Adrenal gland (tissue), 12 donors: Measurements from ENCODE around the gene SUMO2. TPM values are rescaled to one million over a fixed set of nuclear protein-coding genes. Genes with fewer than 3 reads are reported as not detected.
"Not testable (repeated sequence)": the region's sequence is repeated elsewhere in the genome, so short reads cannot be mapped to it uniquely, and the experiment has no call there.

Experiments used
- DNase-seq, 7 donors: peaks; one replicate each; pipeline ENCODE4 v3.0.0-alpha.2; 2019 to 2020
- H3K27ac ChIP-seq, 5 donors: fragments of 200-600 bp; sonication (generic) in 4 of 5; 1 replicate in 3 of 5; 2 replicates in 2 of 5; pipeline versions ENCODE4 v1.5.1 to v1.8.0; 2016 to 2020; ENCODE audit warnings: mild to moderate bottlenecking in 1 of 5
- H3K27me3 ChIP-seq: fragments of 200-600 bp; 2 replicates; pipeline ENCODE4 v1.8.0; 2021
- H3K36me3 ChIP-seq, 2 donors: fragments of 200-600 bp; replicated peaks in 1 of 2; 1 replicate in 1 of 2; 2 replicates in 1 of 2; pipeline versions ENCODE4 v1.5.1 to v1.8.0; 2018 to 2022
- H3K4me1 ChIP-seq, 2 donors: fragments of 200-600 bp; replicated peaks in 1 of 2; 1 replicate in 1 of 2; 2 replicates in 1 of 2; pipeline versions ENCODE4 v1.5.1 to v1.8.0; 2018 to 2021
- H3K4me3 ChIP-seq, 4 donors: fragments of 200-600 bp; sonication (generic) in 3 of 4; one replicate each; pipeline ENCODE4 v1.5.1; 2016 to 2018
- H3K9me3 ChIP-seq, 3 donors: fragments of 200-600 bp; sonication (generic) in 1 of 3; replicated peaks in 1 of 3; 1 replicate in 2 of 3; 2 replicates in 1 of 3; pipeline versions ENCODE4 v1.5.1 to v1.8.0; 2016 to 2021
- CTCF ChIP-seq, 6 experiments: fragments of 450-650 bp in 4 of 6; fragments of 200-600 bp in 2 of 6; sonication (generic) in 1 of 6; IDR thresholded peaks; 1 replicate in 5 of 6; 2 replicates in 1 of 6; pipeline versions ENCODE4 v1.5.1 to v1.8.0; 2016 to 2021; ENCODE audit warnings: antibody characterized with exemption in 6 of 6, mild to moderate bottlenecking in 2 of 6, moderate library complexity in 1 of 6
- POLR2A ChIP-seq, 2 donors: fragments of 450-650 bp; IDR thresholded peaks; one replicate each; pipeline ENCODE4 v1.6.1; 2017; ENCODE audit warnings: antibody characterized with exemption in 2 of 2, mild to moderate bottlenecking in 2 of 2, moderate library complexity in 1 of 2
- WGBS, 4 donors: extraction: QIAGEN DNeasy Blood & Tissue Kit in 2 of 4; methylation state at CpG; one replicate each; pipeline versions ENCODE4 v1.1.5 to v1.1.7; 2013 to 2017; 5-methylcytosine and 5-hydroxymethylcytosine counted together
- intact Hi-C, 2 donors: fragments of 100-400 bp; cut with DNase I; formaldehyde crosslinking; loops; one replicate each; pipeline versions ENCODE4 v1.14.1 to v1.15.0; 2022 to 2023
- polyA plus RNA-seq, 3 donors: library from polyadenylated mRNA; stranded (reverse); fragments of 200-250 nt in 2 of 3; fragments of 350-450 nt in 1 of 3; fragmentation: Illumina TruSeq in 1 of 3; extraction: RNeasy Lipid Tissue Mini Kit (QIAGEN cat#74804) in 1 of 3; gene quantifications; one replicate each; pipeline ENCODE4 v1.2.3, GENCODE V29; 2013 to 2014
- total RNA-seq, 9 donors: library from RNA; depleted of rRNA in 4 of 9; stranded (reverse); fragments of >200 nt in 4 of 9; fragments of 120-200 nt in 1 of 9; fragmentation: NEBNext Ultra II Directional in 1 of 9; extraction: Animal tissue kit (Norgen Biotek cat#: 25700) in 1 of 9; gene quantifications; one replicate each; pipeline versions ENCODE4 v1.1.0 to v1.2.4, GENCODE V29; 2013 to 2023
- donor health status: healthy with polysubstance abuse.
- donor health status: Bipolar disorder and iron deficiency.
- donor health status: DM: yes; HTN: yes; CAD: no.
- donor health status: DM: no; HTN: no; CAD: no.
- donor health status: DM: no; HTN: no; CAD: no.
- donor health status: DM: yes; HTN: yes; CAD: no.

SUMO2 gene
- total and polyA plus RNA-seq, 12 donors = 54.9 to 371 (median 215) TPM

GRCh38 chr17:75146592-75146991 lies 36.2 kb downstream of the SUMO2 start:
- 41 to 57% (median 51%) methylated on average over 3 of the region's 3 CpGs for WGBS, 4 donors
- no peaks in the 10 kb centered on the region for H3K27me3 ChIP-seq
- no peak overlapping the region for H3K4me3 ChIP-seq
- no peak for DNase-seq
- no peaks in the 10 kb centered on the region for H3K9me3 ChIP-seq
- intact Hi-C loops = no loop called here
- TF ChIP-seq CTCF (IDR thresholded peaks at IDR 0.05) (no peak), POLR2A (IDR thresholded peaks at IDR 0.05) (no peak)
- peaks cover 0 to 31% of the 10 kb centered on the region in 2 donors for H3K36me3 ChIP-seq
- peaks cover 0 to 3% of the 10 kb centered on the region in 2 donors for H3K4me1 ChIP-seq
- peak overlapping the region in 1 of 5 donors; percentile 50 for H3K27ac ChIP-seq

GRCh38 chr17:75144816-75145512 lies 37.8 kb downstream of the SUMO2 start:
- Histone ChIP-seq H3K27ac (peak overlapping the region in 1 of 5 donors; percentile 1), H3K27me3 (no peaks in the 10 kb centered on the region), H3K9me3 (no peaks in the 10 kb centered on the region), H3K4me1 (peaks cover 0 to 3% of the 10 kb centered on the region in 2 donors), H3K4me3 (no peak overlapping the region), H3K36me3 (peaks cover 0 to 31% of the 10 kb centered on the region in 2 donors)
- TF ChIP-seq POLR2A (IDR thresholded peaks at IDR 0.05) (no peak), CTCF (IDR thresholded peaks at IDR 0.05) (no peak)
- 84 to 90% (median 89%) methylated on average over 10 to 11 of the region's 11 CpGs for WGBS, 4 donors
- DNase-seq = peak in 1 of 7 donors; percentile 14
- intact Hi-C loops = no loop called here

GRCh38 chr17:75142236-75142971 lies 40.4 kb downstream of the SUMO2 start:
- Histone ChIP-seq H3K4me3 (no peak overlapping the region), H3K27me3 (no peaks in the 10 kb centered on the region), H3K9me3 (no peaks in the 10 kb centered on the region), H3K27ac (no peak overlapping the region), H3K36me3 (peaks cover 0 to 32% of the 10 kb centered on the region in 2 donors), H3K4me1 (no peaks in the 10 kb centered on the region)
- no peak for DNase-seq
- no peak for TF ChIP-seq POLR2A (IDR thresholded peaks at IDR 0.05)
- TF ChIP-seq CTCF (IDR thresholded peaks at IDR 0.05) = no peak
- intact Hi-C loops = no loop called here
- 89 to 94% (median 90%) methylated on average over 12 to 13 of the region's 13 CpGs for WGBS, 4 donors

DNA sequence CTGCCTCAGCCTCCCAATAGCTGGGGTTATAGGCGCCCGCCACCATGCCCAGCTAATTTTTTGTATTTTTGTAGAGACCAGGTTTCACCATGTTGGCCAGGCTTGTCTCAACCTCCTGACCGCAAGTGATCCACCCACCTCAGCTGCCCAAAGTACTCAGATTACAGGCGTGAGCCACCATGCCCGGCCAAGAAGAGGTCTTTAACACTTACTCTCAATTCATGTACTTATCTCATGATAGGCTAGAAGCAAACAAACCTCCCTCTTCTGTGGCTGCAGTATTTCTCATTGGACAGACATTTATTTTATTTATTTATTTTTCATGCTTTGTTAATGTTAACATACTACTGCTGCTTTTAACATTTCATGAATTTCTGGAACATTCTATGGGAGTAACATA lies 44.2 kb downstream of the SUMO2 start:
- no peaks in the 10 kb centered on the region for H3K9me3 ChIP-seq
- no peak for TF ChIP-seq POLR2A (IDR thresholded peaks at IDR 0.05)
- no peak for TF ChIP-seq CTCF (IDR thresholded peaks at IDR 0.05)
- H3K4me3 ChIP-seq = no peak overlapping the region
- intact Hi-C loops = no loop called here
- DNase-seq = no peak
- H3K27me3 ChIP-seq = no peaks in the 10 kb centered on the region
- peaks cover 0 to 10% of the 10 kb centered on the region in 2 donors for H3K36me3 ChIP-seq
- no peak overlapping the region for H3K27ac ChIP-seq
- H3K4me1 ChIP-seq = no peaks in the 10 kb centered on the region
- 95 to 98% (median 96%) methylated on average over 5 of the region's 5 CpGs for WGBS, 4 donors

DNA sequence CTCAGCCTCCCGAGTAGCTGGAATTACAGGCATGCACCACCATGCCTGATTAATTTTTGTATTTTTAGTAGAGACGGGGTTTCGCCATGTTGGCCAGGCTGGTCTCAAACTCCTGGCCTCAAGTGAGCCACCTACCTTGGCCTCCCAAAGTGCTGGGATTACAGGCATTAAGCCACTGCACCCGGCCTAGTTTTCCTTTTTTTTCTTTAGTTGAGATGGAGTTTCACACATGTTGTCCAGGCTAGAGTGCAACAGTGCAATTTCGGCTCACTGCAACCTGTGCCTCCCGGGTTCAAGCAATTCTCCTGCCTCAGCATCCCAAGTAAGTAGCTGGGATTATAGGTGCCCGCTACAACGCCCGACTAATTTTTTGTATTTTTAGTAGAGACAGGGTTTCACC lies 45.0 kb downstream of the SUMO2 start:
- H3K4me3 ChIP-seq, intact Hi-C loops, H3K4me1 ChIP-seq, H3K36me3 ChIP-seq, H3K27ac ChIP-seq, H3K9me3 ChIP-seq, DNase-seq, H3K27me3 ChIP-seq: not testable (repeated sequence)
- WGBS, 4 donors = 91 to 98% (median 93%) methylated on average over 7 to 9 of the region's 9 CpGs
